ENCODE data around the gene HAL. TPM values are rescaled to one million over a fixed set of nuclear protein-coding genes. Genes with fewer than 3 reads are reported as not detected.

HAL gene
- total and polyA plus RNA-seq, 12 donors = 0.13 to 0.40 (median 0.20) TPM; not detected in 4

GRCh38 chr12:95976416-95976832, 19.7 kb downstream of the HAL start:
- WGBS, 4 donors = 91 to 96% (median 93%) methylated on average over 7 to 8 of the region's 8 CpGs
- H3K36me3 ChIP-seq (replicated peaks in 1 of 2) = no peaks in the 10 kb centered on the region
- H3K27ac ChIP-seq = no peak overlapping the region
- no peaks in the 10 kb centered on the region for H3K27me3 ChIP-seq
- no peaks in the 10 kb centered on the region for H3K4me1 ChIP-seq (replicated peaks in 1 of 2)
- no peaks in the 10 kb centered on the region for H3K9me3 ChIP-seq (replicated peaks in 1 of 3)
- intact Hi-C loops (cut with DNase I) = no loop called here
- TF ChIP-seq CTCF (IDR thresholded peaks at IDR 0.05) = no peak
- TF ChIP-seq POLR2A (IDR thresholded peaks at IDR 0.05) = no peak
- H3K4me3 ChIP-seq = no peak overlapping the region
- no peak for DNase-seq

DNA sequence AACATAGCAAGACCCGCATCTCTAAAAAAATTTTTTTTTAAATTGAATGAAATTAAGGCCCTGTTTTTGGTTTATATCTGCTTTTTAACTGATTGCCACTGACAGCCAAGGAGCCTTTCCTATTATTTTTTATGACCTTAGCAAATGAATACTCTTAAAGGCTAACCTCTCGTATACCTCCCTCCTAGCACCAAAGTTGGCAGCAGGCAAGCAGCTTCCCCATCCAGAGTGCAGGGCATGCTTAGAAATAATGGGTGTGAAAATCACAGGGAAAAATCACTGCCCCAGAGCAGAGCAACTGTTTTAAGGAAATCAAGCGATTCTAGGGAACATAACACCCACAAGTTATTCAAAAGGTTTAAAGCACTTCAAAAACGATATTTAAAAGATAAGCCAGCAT, 20.7 kb downstream of the HAL start:
- H3K4me1 ChIP-seq (replicated peaks in 1 of 2) = no peaks in the 10 kb centered on the region
- no peak overlapping the region for H3K4me3 ChIP-seq
- no peak overlapping the region for H3K27ac ChIP-seq
- WGBS, 4 donors = 84 to 89% (median 87%) methylated on average over 4 of the region's 4 CpGs
- intact Hi-C loops (cut with DNase I) = no loop called here
- no peak for DNase-seq
- no peaks in the 10 kb centered on the region for H3K27me3 ChIP-seq
- no peaks in the 10 kb centered on the region for H3K36me3 ChIP-seq (replicated peaks in 1 of 2)
- TF ChIP-seq CTCF (IDR thresholded peaks at IDR 0.05) (no peak), POLR2A (IDR thresholded peaks at IDR 0.05) (no peak)
- no peaks in the 10 kb centered on the region for H3K9me3 ChIP-seq (replicated peaks in 1 of 3)

- no peak overlapping the region for H3K27ac ChIP-seq
- H3K9me3 ChIP-seq (replicated peaks in 1 of 3) = no peaks in the 10 kb centered on the region
- no peaks in the 10 kb centered on the region for H3K4me1 ChIP-seq (replicated peaks in 1 of 2)
- no peak overlapping the region for H3K4me3 ChIP-seq
- DNase-seq = no peak
- H3K36me3 ChIP-seq (replicated peaks in 1 of 2) = no peaks in the 10 kb centered on the region
- no peak for TF ChIP-seq CTCF (IDR thresholded peaks at IDR 0.05)
- no peak for TF ChIP-seq POLR2A (IDR thresholded peaks at IDR 0.05)
- 78 to 86% (median 81%) methylated on average over 2 of the region's 2 CpGs for WGBS, 4 donors
- intact Hi-C loops (cut with DNase I) = no loop called here
- no peaks in the 10 kb centered on the region for H3K27me3 ChIP-seq
These were observed 21.8 kb downstream of the HAL start for GRCh38 chr12:95974358-95974757.

- 53 to 62% (median 54%) methylated on average over 4 of the region's 4 CpGs for whole genome bisulfite sequencing, 4 donors
- intact Hi-C loops (cut with DNase I) = no loop called here
- TF ChIP-seq POLR2A (IDR thresholded peaks at IDR 0.05) = no peak
- no peak for TF ChIP-seq CTCF (IDR thresholded peaks at IDR 0.05)
- Histone ChIP-seq H3K36me3 (replicated peaks in 1 of 2) (no peaks in the 10 kb centered on the region), H3K9me3 (replicated peaks in 1 of 3) (no peaks in the 10 kb centered on the region), H3K4me1 (replicated peaks in 1 of 2) (no peaks in the 10 kb centered on the region), H3K27ac (no peak overlapping the region), H3K4me3 (no peak overlapping the region), H3K27me3 (no peaks in the 10 kb centered on the region)
- no peak for DNase-seq
These were observed 23.2 kb downstream of the HAL start for GRCh38 chr12:95972832-95973456.
